HG02938 (cell line): ENCODE data around the gene MYT1.
"Not testable (repeated sequence)": the region's sequence is repeated elsewhere in the genome, so short reads cannot be mapped to it uniquely, and the experiment has no call there.

Source experiments
- ATAC-seq: cut with Tn5 transposase; IDR thresholded peaks from one replicate; pipeline ENCODE4 v1.9.1; 2021; ENCODE audit warnings: mild to moderate bottlenecking, moderate library complexity; ENCODE audit not compliant: unreplicated experiment

MYT1 gene

GRCh38 chr20:64164123-64164836, at the start of gene MYT1:
MYT1 (plus strand) TSS chr20:64164452; CDS start chr20:64198862, 34,410 bp downstream.
- ATAC-seq = no peak

DNA sequence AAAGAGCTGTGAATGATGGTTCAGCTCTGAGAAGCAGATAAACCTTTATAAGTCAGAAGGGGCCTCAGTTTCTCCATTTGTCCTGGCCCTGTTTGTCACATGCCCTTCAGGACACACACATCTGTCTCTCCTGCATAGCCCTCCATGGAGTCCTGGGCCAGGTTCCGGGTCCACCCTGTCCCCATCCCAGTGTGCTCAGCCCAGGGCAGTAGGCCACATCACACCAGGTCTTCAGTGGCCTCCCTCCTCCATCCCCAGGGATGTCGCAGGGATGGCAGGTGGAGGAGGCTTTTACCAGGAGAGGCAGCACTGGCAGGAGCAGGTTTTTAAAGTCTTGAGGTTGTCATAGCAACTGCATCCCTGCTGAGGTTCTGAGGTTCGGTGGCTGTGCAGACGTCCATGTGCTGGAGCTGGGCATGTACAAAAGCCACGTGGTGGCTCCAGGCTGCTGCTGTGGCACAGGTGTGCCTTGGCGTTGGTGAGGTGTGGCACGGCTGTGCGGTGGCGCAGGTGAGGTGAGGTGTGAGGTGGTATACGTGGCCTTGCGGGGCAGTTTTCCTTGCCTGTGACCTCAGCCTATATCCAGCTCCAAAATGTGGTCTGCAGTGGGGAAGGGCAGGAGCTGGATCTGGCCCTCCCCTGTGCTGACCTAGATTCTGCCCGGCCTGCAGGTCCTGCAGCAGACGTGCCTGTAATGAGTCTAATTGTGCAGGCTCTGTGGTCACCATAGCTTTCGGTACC, 48.9 kb upstream of the MYT1 start:
- no peak for ATAC-seq

DNA sequence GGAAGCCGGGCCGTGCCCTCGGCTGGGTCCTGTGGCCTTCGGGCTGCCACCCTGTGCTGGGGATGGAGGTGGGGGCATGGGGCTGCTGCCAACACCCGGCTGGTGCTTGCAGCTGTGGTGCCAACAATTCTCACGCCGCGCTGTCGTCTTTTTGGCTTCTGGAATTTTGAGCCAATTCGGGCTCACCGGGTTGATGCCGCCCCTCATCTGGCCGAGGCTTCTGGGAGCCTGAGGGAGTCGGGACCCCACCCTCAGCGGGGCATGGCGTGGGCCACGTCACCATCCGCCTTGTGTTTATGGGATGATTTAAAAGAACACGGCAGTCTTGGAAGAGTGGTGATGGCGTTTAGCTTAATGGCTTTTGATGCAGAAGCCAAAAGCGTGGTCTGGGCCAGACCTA, 48.2 kb upstream of the MYT1 start:
- ATAC-seq = no peak

GRCh38 chr20:64116541-64117431, 47.5 kb upstream of the MYT1 start:
- no peak for ATAC-seq

GRCh38 chr20:64117432-64117777, 46.8 kb upstream of the MYT1 start:
- not testable (repeated sequence) for ATAC-seq

GRCh38 chr20:64119301-64119680, 45.0 kb upstream of the MYT1 start:
- no peak for ATAC-seq

DNA sequence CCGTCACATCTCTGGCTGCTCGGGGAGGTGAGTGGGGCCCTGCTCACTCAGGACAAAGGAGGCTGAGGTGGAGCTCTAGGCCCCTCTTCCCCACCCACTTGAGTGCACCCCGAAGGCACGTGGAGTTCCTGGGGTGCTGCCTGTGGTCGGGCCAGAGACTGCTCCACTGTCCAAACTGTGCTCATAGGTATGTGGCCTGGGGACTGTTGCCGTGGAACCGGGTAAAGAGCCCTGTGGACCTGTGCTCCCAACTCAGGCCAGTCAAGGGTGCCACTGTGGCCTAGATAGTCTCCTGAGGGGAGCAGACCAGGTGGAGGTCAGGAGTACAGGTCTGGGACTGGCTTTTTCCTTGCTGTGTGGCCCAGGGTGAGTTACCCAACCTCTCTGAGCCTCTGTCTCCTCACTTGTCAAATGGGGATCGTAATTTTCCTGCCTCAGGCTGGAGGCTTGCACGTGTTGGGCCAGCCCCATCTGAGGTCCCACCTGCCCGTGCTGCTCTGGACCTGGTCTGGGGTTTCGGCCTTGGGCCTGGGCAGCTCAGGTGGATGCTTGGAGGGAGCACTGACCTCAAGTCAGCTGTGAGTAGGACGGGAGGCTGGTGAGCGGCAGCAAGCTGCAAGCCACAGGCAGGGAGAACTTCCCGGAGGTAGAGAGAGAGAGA, 44.4 kb upstream of the MYT1 start:
- ATAC-seq = no peak

DNA sequence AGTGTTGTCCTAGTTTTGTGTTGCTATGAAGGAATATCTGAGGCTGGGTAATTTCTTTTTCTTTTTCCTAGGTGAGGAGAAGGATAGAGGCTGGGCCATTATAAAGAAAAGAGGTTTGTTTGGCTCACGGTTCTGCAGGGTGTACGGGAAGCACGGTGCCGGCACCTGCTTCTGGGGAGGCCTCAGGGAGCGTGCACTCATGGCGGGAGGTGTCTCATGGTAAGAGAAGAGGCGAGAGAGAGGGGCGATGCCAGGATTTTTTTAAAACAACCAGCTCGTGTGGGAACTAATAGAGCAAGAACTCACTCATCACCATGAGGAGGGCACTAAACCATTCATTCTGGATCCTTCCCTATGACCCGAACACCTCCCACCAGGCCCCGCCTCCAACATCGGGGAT, 42.7 kb upstream of the MYT1 start:
- ATAC-seq = no peak

- ATAC-seq = not testable (repeated sequence)
These were observed 41.3 kb upstream of the MYT1 start for GRCh38 chr20:64122927-64123326.

DNA sequence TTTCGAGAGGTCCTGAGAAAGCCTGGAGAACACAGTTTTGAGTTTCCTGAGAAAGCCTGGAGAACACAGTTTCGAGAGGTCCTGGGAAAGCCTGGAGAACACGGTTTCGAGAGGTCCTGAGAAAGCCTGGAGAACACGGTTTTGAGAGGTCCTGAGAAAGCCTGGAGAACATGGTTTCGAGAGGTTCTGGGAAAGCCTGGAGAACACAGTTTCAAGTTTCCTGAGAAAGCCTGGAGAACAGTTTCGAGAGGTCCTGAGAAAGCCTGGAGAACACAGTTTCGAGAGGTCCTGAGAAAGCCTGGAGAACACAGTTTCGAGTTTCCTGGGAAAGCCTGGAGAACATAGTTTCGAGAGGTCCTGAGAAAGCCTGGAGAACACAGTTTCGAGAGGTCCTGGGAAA, 40.7 kb upstream of the MYT1 start:
- ATAC-seq = not testable (repeated sequence)

- no peak for ATAC-seq
These were observed 35.0 kb upstream of the MYT1 start for GRCh38 chr20:64129146-64129782.

DNA sequence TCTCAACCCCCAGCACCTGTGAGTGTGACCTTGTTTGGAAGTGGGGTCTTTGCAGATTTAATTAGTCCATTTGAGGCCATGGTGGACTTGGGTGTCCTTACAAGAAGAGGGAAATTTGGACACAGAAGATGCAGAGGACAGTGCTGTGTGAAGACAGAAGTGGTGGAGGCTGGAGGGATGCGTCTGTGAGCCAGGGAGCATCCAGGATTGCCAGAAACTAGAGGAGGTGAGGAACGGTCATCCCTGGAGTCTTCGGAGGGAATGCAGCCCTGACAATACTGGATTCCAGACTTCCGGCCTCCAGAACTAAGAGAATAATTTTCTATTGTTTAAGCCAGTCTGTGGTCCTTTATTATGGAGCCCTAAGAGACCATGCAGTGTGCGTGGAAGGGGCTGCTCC, 34.0 kb upstream of the MYT1 start:
- ATAC-seq = no peak

DNA sequence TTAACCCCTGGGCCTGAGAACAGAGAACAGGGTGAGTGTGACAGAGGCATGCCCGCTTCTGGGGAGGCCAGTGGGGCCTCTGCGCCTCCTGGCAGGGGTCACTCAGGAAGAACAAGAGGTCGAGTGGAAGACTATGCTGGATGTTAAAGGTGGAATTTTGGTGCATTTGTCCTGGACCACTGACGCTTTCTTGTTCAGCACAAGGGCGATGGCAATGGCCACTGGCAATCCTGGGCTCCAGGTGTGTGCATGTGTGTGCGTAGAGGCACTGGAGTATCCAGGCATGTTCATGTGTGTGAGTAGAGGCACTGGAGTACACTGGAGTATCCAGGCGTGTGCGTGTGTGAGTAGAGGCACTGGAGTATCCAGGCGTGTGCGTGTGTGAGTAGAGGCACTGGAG, 33.4 kb upstream of the MYT1 start:
- no peak for ATAC-seq

GRCh38 chr20:64131406-64131805, 32.8 kb upstream of the MYT1 start:
- no peak for ATAC-seq

DNA sequence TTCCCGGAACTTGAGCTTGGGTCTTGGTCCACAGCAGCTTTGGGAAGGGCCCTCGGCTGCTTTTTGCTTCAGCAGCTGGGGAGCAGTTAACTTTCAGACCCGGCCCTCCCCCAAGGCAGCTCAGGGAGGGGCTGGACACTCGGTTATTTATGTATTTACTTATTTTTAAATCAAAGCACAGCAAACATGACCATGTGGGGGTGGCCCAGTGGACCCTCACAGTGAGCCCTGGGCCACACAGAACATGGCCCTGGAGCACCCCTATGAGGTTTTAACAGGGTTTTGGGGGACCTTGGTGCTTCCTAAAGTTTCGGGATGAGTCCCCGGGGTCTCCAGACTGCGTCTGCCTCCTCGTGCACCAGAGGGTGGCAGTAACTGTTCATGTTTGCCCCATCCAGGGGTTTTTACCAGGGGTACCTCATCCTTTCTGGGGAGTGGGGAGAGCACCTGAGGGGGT, 30.3 kb upstream of the MYT1 start:
- no peak for ATAC-seq

- ATAC-seq = not testable (repeated sequence)
These were observed 29.5 kb upstream of the MYT1 start for GRCh38 chr20:64134744-64135143.

GRCh38 chr20:64136004-64136710, 28.1 kb upstream of the MYT1 start:
- no peak for ATAC-seq

GRCh38 chr20:64137598-64138031, 26.6 kb upstream of the MYT1 start:
- no peak for ATAC-seq

GRCh38 chr20:64138276-64138815, 25.9 kb upstream of the MYT1 start:
- ATAC-seq = no peak
